Transverse colon (tissue), 3 donors: ENCODE results near the gene PIF1.

Experiments used
- POLR2A ChIP-seq: fragments of 450-650 bp; IDR thresholded peaks from one replicate; pipeline ENCODE4 v1.6.1; 2016; ENCODE audit warnings: antibody characterized with exemption, mild to moderate bottlenecking, moderate library complexity
- TF ChIP-seq, protein P1 (sequence below), 5 experiments: fragments of 200-600 bp in 3 of 5; fragments of 450-650 bp in 2 of 5; sonication (generic) in 3 of 5; IDR thresholded peaks; 1 replicate in 2 of 5; 2 replicates in 3 of 5; pipeline ENCODE4 v1.5.1; 2016 to 2017; ENCODE audit warnings: antibody characterized with exemption in 5 of 5, inconsistent platforms in 3 of 5, mild to moderate bottlenecking in 2 of 5, moderate library complexity in 1 of 5

DNA sequence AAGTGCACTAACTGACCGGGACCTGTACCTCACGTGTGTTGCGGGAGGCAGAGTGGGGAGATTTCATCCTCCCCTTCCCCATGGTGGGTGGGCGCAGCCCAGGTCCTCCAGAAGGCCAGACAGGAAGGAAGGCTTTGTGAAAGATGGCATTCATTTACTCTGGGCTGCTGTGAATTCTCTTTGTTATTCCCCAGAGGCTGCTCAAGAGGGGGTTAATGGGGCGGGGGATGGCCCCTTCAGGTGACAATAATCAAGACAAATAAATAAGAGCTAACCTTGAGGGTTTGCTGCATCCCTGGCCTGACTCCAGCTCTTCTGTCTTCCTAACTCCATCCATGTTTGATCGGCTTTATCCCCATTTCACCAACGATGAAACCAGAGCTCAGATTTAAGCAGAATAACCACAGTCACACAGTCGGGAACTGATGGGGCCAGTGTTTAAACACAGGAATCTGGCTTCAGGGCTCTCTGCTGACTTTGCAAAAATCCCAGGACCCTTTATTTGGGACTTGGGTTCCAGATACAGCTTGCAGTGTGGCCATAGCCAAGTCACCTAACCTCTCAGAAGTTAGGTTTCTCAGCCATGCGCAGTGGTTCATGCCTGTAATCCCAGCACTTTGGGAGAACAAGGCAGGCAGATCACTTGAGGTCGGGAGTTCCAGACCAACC, 16.5 kb downstream of the PIF1 start:
- TF ChIP-seq, protein P1, sequence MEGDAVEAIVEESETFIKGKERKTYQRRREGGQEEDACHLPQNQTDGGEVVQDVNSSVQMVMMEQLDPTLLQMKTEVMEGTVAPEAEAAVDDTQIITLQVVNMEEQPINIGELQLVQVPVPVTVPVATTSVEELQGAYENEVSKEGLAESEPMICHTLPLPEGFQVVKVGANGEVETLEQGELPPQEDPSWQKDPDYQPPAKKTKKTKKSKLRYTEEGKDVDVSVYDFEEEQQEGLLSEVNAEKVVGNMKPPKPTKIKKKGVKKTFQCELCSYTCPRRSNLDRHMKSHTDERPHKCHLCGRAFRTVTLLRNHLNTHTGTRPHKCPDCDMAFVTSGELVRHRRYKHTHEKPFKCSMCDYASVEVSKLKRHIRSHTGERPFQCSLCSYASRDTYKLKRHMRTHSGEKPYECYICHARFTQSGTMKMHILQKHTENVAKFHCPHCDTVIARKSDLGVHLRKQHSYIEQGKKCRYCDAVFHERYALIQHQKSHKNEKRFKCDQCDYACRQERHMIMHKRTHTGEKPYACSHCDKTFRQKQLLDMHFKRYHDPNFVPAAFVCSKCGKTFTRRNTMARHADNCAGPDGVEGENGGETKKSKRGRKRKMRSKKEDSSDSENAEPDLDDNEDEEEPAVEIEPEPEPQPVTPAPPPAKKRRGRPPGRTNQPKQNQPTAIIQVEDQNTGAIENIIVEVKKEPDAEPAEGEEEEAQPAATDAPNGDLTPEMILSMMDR (IDR thresholded peaks at IDR 0.05) = no peak
- TF ChIP-seq POLR2A = no peak
